HCT116 (cell line): ENCODE measurements around the gene CSNK2A2.

ENCODE experiments used
- CTCF ChIP-seq, 3 experiments: fragments of 200-600 bp in 1 of 3; sonication (generic) in 1 of 3; IDR thresholded peaks in 2 of 3; conservative IDR thresholded peaks in 1 of 3; 2 replicates each; pipeline ENCODE4 v1.5.1; 2012 to 2017; ENCODE audit warnings: low read depth in 2 of 3, low read length in 2 of 3, antibody characterized with exemption in 1 of 3, borderline replicate concordance in 1 of 3, control low read depth in 1 of 3, mild to moderate bottlenecking in 1 of 3, mixed read lengths in 1 of 3, mixed run types in 1 of 3, moderate library complexity in 1 of 3; ENCODE audit not compliant: insufficient read depth in 1 of 3
- POLR2A ChIP-seq: IDR thresholded peaks from 2 replicates; pipeline ENCODE4 v1.7.0; 2011; ENCODE audit warnings: borderline replicate concordance; ENCODE audit not compliant: insufficient read depth, insufficient read length; ENCODE audit errors: extremely low read depth
- REST ChIP-seq: IDR thresholded peaks from 2 replicates; pipeline ENCODE4 v1.6.1; 2012; ENCODE audit warnings: low read depth
- ZBTB33 ChIP-seq: IDR thresholded peaks from 2 replicates; pipeline ENCODE4 v1.6.1; 2011; ENCODE audit warnings: mild to moderate bottlenecking, low read length, moderate library complexity; ENCODE audit not compliant: insufficient replicate concordance; ENCODE audit errors: extremely low read depth

DNA sequence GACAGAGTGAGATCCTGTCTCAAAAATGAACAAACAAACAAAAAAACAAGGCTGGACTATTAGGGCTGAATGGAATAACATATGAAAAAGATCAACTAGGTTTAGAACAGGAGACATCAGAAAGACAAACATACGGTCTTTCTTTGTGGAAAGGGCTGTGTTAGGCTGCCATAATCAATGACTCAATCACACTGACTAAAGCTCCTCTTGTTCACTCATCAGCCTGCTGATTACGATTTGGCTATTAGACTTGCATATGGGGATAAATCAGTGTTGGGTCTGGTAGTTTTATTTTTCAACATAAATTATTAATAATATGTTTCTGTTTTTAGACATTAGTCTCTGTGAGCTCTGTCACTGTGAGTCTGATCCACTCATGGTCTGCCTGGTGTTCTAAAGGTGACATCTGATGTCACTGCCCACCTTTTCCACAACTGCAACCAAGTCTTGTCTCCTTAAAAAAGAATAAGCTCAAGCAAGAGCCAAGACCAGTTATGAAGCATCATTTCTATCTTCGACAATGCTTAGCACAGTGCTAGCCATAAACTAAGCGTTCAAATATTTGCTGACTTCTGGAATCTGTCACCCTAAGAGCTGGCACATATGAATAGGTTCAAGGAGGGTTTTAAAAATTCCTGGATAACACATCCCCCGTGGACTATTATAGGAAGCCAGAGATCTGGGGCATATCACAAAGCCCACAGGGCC, 79.0 kb downstream of the CSNK2A2 start:
- TF ChIP-seq CTCF (IDR thresholded peaks at IDR 0.05 in 2 of 3, conservative IDR thresholded peaks at IDR 0.05 in 1 of 3; ENCODE audit: borderline replicate concordance in 1 of 3, insufficient read depth in 1 of 3, low read depth in 2 of 3, low read length in 2 of 3) (no peak), ZBTB33 (no peak), POLR2A (no peak), REST (no peak)
